ENCODE measurements around the gene TGM1.

TGM1 gene

DNA sequence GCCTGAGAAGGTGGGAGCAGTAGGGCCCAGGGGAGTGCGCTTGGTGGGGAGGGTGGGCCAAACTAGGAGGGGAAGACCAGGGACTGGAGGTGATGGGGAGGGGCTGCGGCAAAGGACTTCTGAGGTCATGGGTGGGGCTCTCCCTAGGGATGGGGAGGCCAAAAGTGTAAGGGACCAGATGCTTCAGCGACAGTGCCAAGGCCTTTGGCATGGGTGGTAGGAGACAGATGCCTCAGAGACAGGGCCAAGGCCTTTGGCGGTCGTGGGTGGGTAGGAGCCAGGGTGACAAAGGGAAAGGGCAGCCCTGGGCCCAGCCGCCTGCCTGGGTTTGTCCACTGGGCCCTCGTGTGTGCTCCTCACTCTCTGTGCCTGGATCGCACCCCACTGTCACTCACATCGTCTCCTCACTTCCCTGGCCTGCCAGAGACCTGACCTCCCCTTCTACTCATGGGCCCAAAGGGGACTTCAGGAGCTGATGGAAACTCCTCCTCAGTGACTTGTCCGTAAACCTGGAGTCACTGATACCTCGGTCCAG is 21.6 kb upstream of the TGM1 start:
- DNase-seq, result no peak
- H3K4me3 ChIP-seq (ENCODE audit: low read depth, low read length), result no peak overlapping the region
- H3K4me1 ChIP-seq, result no peaks in the 10 kb centered on the region
- H3K27me3 ChIP-seq, result no peaks in the 10 kb centered on the region
- no peaks in the 10 kb centered on the region for H3K9me3 ChIP-seq
- no peaks in the 10 kb centered on the region for H3K36me3 ChIP-seq
- TF ChIP-seq, protein P1, sequence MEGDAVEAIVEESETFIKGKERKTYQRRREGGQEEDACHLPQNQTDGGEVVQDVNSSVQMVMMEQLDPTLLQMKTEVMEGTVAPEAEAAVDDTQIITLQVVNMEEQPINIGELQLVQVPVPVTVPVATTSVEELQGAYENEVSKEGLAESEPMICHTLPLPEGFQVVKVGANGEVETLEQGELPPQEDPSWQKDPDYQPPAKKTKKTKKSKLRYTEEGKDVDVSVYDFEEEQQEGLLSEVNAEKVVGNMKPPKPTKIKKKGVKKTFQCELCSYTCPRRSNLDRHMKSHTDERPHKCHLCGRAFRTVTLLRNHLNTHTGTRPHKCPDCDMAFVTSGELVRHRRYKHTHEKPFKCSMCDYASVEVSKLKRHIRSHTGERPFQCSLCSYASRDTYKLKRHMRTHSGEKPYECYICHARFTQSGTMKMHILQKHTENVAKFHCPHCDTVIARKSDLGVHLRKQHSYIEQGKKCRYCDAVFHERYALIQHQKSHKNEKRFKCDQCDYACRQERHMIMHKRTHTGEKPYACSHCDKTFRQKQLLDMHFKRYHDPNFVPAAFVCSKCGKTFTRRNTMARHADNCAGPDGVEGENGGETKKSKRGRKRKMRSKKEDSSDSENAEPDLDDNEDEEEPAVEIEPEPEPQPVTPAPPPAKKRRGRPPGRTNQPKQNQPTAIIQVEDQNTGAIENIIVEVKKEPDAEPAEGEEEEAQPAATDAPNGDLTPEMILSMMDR (IDR thresholded peaks at IDR 0.05; ENCODE audit: low read depth, low read length), result no peak

DNA sequence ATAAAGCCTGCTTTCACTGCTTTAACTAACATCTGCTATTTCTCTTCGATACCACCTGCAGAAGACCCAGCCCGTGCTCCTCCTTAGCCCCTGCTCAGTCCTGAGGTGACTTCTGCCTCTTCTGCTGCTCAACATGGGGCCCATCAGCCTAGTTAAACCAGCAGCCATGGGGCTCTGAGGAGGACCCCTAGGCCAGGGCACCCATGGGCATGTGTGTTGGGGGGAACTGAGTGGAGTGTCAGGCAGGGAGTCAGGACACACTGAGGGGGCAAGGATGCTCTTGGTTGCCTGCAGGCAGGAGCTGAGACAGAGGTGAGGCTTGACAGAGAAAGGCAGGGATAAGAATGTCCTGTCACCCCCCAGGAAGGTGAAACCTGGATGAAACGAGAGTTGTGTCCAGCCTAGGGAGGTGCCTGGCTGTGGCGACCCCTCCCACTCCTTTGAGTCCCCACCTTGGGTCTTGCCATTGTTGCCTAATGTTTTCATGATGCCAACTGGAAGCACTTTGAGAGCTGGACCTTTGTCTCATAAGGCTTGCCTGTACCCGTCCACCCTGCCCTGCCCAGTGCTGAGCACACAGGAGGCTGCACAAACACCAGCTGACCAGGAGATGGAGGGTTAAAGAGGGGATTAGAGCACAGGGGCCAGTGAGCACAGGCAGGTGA is 21.0 kb upstream of the TGM1 start:
- Histone ChIP-seq H3K36me3 (no peaks in the 10 kb centered on the region), H3K9me3 (no peaks in the 10 kb centered on the region), H3K4me3 (ENCODE audit: low read depth, low read length) (no peak overlapping the region), H3K27me3 (no peaks in the 10 kb centered on the region), H3K4me1 (peaks cover 2% of the 10 kb centered on the region; the same call in 1 of the 2 replicates)
- TF ChIP-seq, protein P1 (IDR thresholded peaks at IDR 0.05; ENCODE audit: low read depth, low read length), result no peak
- DNase-seq, result no peak

DNA sequence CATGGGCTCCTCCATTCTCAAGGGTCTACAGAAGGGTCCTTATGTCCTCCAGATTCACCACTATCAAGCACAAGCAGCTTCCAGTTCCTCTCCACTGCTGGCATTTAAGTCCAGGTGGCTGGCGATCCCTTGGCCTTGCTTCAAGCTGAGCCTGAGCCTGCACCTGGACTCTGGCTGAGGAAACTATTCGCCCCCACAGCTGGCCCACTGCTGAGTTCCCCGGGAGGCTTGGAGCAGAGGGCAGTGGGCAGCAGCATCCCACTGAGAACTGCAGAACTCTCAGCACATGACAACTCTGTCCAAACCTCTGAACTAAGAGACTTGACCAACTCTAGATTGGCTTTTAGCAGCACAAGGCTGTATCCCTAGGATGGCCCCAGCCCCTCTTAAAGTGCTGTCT is 19.8 kb upstream of the TGM1 start:
- DNase-seq, result no peak
- H3K9me3 ChIP-seq, result no peaks in the 10 kb centered on the region
- no peak overlapping the region for H3K4me3 ChIP-seq (ENCODE audit: low read depth, low read length)
- peaks cover 2% of the 10 kb centered on the region; the same call in 1 of the 2 replicates for H3K4me1 ChIP-seq
- TF ChIP-seq, protein P1 (IDR thresholded peaks at IDR 0.05; ENCODE audit: low read depth, low read length), result no peak
- H3K36me3 ChIP-seq, result no peaks in the 10 kb centered on the region
- no peaks in the 10 kb centered on the region for H3K27me3 ChIP-seq

DNA sequence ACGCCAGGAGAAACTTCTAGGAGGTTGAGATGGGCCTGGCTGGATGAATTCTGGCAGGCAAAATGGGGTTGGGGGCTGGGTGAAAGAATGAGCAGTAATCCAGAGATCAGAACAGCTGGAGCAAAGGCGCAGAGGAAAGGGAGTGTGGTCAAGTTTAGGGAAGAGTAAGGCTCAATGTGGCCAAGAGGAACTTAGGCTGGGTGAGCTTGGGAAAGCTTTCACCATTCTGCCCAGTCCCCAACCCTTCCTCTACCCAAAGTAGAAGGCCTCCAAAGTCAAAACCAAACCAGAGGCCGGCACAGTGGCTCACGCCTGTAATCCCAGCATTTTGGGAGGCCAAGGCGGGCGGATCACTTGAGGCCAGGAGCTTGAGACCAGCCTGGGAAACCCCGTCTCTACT is 18.7 kb upstream of the TGM1 start:
- no peak overlapping the region for H3K4me3 ChIP-seq (ENCODE audit: low read depth, low read length)
- H3K9me3 ChIP-seq, result no peaks in the 10 kb centered on the region
- DNase-seq, result no peak
- TF ChIP-seq, protein P1 (IDR thresholded peaks at IDR 0.05; ENCODE audit: low read depth, low read length), result no peak
- H3K36me3 ChIP-seq, result no peaks in the 10 kb centered on the region
- H3K27me3 ChIP-seq, result no peaks in the 10 kb centered on the region
- peaks cover 2% of the 10 kb centered on the region; the same call in 1 of the 2 replicates for H3K4me1 ChIP-seq

DNA sequence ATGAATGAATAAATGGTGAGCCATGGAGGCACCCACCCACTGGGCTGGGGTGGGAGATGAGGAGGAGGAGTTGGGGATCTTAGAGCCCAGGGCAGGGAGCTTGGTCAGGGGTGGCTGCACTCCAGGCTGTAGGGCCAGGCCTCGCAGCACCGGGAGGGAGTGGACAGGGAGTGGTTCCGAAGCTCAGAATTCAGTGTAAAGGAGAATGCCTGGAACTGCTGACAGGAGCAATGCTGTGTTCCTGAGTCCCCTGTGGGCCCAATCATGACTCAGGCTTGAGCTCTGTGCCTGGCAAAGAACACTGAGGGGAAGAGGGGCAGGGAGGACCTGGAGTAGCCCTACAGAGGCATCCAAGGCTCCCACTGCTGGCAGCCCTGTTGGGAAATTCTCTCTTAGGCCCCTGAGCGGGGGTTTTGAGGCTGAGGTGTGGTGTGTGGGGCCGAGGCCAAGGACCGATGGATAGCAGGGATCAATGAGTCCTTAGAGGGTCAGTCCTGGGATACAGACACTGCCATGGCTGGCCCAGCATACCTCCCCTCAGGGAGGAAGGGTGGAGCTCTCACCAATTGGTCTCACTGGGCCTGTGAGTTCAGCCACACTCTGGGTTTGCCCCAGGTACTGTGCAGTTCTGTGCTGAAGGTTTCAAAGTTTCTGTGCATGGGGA is 18.0 kb upstream of the TGM1 start:
- no peaks in the 10 kb centered on the region for H3K9me3 ChIP-seq
- no peak for DNase-seq
- no peaks in the 10 kb centered on the region for H3K27me3 ChIP-seq

More for the DNA sequence above, 18.0 kb upstream of the TGM1 start:
- Histone ChIP-seq H3K36me3 (no peaks in the 10 kb centered on the region), H3K4me1 (peaks cover 2% of the 10 kb centered on the region; the same call in 1 of the 2 replicates), H3K4me3 (ENCODE audit: low read depth, low read length) (no peak overlapping the region)
- TF ChIP-seq, protein P1 (IDR thresholded peaks at IDR 0.05; ENCODE audit: low read depth, low read length), result no peak

All from BE2C (cell line).